SK-N-SH treated with all-trans-retinoic acid at 6 μM for 48 hours (cell line): ENCODE results near the gene HPCAL1.

Experiments used
- CREB5 ChIP-seq: fragments of 250-450 bp; sonication (Bioruptor Pico); IDR thresholded peaks from 2 replicates; pipeline ENCODE4 v1.5.1; 2020; ENCODE audit warnings: low read depth, mild to moderate bottlenecking, moderate library complexity
- CSDC2 ChIP-seq: fragments of 250-450 bp; sonication (Bioruptor Pico); IDR thresholded peaks from 2 replicates; pipeline ENCODE4 v1.5.0; 2020; ENCODE audit warnings: mild to moderate bottlenecking, moderate library complexity
- ESRRG ChIP-seq: fragments of 250-450 bp; sonication (Bioruptor Pico); IDR thresholded peaks from 2 replicates; pipeline ENCODE4 v1.6.1; 2021; ENCODE audit warnings: mild to moderate bottlenecking
- GLIS3 ChIP-seq: fragments of 250-450 bp; sonication (Bioruptor Pico); IDR thresholded peaks from 2 replicates; pipeline ENCODE4 v1.5.0; 2020; ENCODE audit warnings: mild to moderate bottlenecking, moderate library complexity
- PATZ1 ChIP-seq: fragments of 250-450 bp; sonication (Bioruptor Pico); IDR thresholded peaks from 2 replicates; pipeline ENCODE4 v1.8.0; 2020; ENCODE audit warnings: mild to moderate bottlenecking, moderate library complexity, borderline replicate concordance
- RARB ChIP-seq: fragments of 250-450 bp; sonication (Bioruptor Pico); IDR thresholded peaks from 2 replicates; pipeline ENCODE4 v1.8.0; 2021; ENCODE audit warnings: mild to moderate bottlenecking, moderate library complexity
- SNAI2 ChIP-seq: fragments of 250-450 bp; sonication (Bioruptor Pico); IDR thresholded peaks from 2 replicates; pipeline ENCODE4 v1.5.0; 2020; ENCODE audit warnings: mild to moderate bottlenecking, moderate library complexity
- TCF4 ChIP-seq: fragments of 250-450 bp; sonication (Bioruptor Pico); IDR thresholded peaks from 2 replicates; pipeline ENCODE4 v1.8.0; 2021; ENCODE audit warnings: mild to moderate bottlenecking, moderate library complexity, borderline replicate concordance
- ZFP3 ChIP-seq: fragments of 250-450 bp; sonication (Bioruptor Pico); IDR thresholded peaks from 2 replicates; pipeline ENCODE4 v1.5.0; 2020; ENCODE audit warnings: mild to moderate bottlenecking, moderate library complexity
- ZNF565 ChIP-seq: fragments of 450-650 bp; formaldehyde crosslinking; conservative IDR thresholded peaks from 2 replicates; pipeline ENCODE4 v1.5.0; 2020; ENCODE audit warnings: low read depth, mild to moderate bottlenecking, moderate library complexity
- ZNF70 ChIP-seq: fragments of 450-650 bp; formaldehyde crosslinking; IDR thresholded peaks from 2 replicates; pipeline ENCODE4 v1.5.0; 2020; ENCODE audit warnings: mild to moderate bottlenecking, moderate library complexity

- TF ChIP-seq ZNF565 (CRISPR knock-in tag) (no peak), ZNF70 (CRISPR knock-in tag) (no peak), PATZ1 (no peak), ZFP3 (CRISPR knock-in tag) (no peak), CSDC2 (CRISPR knock-in tag) (no peak), CREB5 (CRISPR knock-in tag) (no peak), TCF4 (no peak), GLIS3 (CRISPR knock-in tag) (no peak), SNAI2 (no peak), RARB (CRISPR knock-in tag) (no peak), ESRRG (CRISPR knock-in tag) (no peak)
These were observed 117.0 kb downstream of the HPCAL1 start for GRCh38 chr2:10419553-10420257.
